ENCODE data around the gene GALNT10.

Gene GALNT10

DNA sequence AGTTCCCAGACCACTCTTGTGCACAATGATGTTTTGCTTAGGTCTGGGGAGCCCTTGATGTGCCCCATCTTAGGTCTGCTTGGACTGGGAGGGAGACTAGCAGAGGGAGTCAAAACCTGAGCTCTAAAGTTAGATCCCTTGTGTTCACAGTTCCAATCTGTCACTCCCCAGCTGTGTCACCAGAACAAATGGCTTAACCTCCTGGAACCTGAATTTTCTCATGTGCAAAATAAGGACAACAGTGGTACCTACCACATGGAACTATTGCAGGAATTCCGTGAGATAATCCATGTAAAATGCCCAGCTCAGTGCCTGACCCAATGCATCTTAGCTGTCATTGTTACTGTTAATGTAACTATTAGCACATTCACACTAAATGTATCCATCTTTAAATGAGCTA is 45.5 kb downstream of the GALNT10 start:
- no peak for DNase-seq (ENCODE audit: low read depth)
- TF ChIP-seq, protein P1, sequence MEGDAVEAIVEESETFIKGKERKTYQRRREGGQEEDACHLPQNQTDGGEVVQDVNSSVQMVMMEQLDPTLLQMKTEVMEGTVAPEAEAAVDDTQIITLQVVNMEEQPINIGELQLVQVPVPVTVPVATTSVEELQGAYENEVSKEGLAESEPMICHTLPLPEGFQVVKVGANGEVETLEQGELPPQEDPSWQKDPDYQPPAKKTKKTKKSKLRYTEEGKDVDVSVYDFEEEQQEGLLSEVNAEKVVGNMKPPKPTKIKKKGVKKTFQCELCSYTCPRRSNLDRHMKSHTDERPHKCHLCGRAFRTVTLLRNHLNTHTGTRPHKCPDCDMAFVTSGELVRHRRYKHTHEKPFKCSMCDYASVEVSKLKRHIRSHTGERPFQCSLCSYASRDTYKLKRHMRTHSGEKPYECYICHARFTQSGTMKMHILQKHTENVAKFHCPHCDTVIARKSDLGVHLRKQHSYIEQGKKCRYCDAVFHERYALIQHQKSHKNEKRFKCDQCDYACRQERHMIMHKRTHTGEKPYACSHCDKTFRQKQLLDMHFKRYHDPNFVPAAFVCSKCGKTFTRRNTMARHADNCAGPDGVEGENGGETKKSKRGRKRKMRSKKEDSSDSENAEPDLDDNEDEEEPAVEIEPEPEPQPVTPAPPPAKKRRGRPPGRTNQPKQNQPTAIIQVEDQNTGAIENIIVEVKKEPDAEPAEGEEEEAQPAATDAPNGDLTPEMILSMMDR (IDR thresholded peaks at IDR 0.05; ENCODE audit: insufficient read depth, low read depth, low read length, missing control alignments), result no peak
- H3K4me3 ChIP-seq (ENCODE audit: low read length), result no peak overlapping the region

DNA sequence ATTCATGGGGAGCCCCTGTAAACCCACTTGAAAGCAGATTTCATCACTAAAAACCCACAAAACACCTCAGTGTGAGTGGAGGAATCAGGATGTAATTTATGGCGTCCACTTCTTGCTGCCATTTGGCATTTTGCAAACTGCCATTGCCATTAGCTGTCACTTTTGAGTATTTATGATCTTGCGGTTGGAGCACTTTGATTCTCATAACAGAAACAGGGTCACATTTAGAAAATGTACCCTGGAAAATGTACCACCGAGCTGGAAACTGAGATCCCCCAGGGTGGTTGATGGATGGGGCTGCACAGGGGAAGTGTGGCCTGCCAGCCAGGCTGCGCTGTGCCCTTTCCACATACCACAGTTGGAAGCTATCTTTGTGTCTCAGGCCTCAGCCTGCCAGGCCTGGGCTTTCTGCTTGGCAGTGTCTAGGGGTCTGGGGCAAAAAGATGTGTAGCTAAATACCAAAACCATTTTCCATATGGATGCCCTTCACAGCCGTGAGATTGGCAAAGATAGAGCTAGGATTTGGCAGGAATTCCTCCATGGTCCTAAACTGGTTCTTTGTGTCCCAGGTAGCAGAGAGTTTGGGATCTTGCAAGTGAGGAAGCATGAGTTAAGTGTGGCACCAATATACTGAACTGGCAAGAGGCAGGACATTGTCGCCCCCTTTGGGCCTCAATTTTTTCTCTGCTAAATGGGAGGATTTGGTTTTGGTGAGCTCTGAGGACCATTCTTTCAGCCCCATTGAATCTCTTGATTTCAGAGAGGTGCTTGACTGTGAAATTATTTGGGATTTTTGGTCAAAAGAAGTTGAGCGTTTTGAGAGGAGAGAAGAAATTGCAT is 46.2 kb downstream of the GALNT10 start:
- TF ChIP-seq, protein P1 (IDR thresholded peaks at IDR 0.05; ENCODE audit: insufficient read depth, low read depth, low read length, missing control alignments), result no peak
- no peak for DNase-seq (ENCODE audit: low read depth)
- H3K4me3 ChIP-seq (ENCODE audit: low read length), result no peak overlapping the region

DNA sequence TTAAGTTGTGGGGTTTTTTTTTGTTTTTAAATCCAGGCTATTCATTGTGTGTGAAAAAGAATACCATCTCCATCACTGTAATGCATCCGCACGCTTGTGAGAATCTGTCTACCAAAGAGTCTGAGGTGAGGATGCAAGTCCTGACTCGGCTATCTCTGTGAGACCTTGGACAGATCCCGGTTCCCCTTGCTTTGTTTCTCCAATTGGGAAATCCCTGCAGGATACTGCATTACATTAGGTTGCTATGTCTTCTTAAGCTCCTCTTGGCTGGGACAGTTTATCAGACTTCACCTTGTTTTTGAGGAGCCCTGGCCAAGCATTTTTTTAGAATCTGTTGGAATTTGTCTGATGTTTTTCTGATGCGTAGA is 46.8 kb downstream of the GALNT10 start:
- no peak overlapping the region for H3K4me3 ChIP-seq (ENCODE audit: low read length)
- DNase-seq (ENCODE audit: low read depth), result no peak
- TF ChIP-seq, protein P1 (IDR thresholded peaks at IDR 0.05; ENCODE audit: insufficient read depth, low read depth, low read length, missing control alignments), result no peak

DNA sequence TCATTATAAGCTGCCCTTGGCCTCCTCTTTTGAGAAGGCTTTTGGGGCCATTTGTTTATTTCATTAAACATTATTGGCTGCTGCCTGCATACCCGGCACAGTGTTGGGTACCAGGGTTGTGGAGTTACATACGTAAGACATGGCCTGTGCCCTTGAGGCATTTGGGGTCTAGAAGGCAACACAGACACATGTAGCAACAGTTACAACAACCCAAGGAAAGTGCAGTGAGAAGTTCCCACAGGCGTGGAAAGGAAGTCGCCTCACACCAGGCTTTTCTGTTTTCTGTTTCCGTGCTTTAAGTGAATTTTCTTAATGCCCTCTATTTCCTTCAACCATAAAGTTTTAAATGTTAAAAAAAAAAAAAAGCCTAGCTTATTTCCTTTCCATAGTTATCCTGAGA is 47.4 kb downstream of the GALNT10 start:
- DNase-seq (ENCODE audit: low read depth), result no peak
- H3K4me3 ChIP-seq (ENCODE audit: low read length), result no peak overlapping the region
- TF ChIP-seq, protein P1 (IDR thresholded peaks at IDR 0.05; ENCODE audit: insufficient read depth, low read depth, low read length, missing control alignments), result no peak

DNA sequence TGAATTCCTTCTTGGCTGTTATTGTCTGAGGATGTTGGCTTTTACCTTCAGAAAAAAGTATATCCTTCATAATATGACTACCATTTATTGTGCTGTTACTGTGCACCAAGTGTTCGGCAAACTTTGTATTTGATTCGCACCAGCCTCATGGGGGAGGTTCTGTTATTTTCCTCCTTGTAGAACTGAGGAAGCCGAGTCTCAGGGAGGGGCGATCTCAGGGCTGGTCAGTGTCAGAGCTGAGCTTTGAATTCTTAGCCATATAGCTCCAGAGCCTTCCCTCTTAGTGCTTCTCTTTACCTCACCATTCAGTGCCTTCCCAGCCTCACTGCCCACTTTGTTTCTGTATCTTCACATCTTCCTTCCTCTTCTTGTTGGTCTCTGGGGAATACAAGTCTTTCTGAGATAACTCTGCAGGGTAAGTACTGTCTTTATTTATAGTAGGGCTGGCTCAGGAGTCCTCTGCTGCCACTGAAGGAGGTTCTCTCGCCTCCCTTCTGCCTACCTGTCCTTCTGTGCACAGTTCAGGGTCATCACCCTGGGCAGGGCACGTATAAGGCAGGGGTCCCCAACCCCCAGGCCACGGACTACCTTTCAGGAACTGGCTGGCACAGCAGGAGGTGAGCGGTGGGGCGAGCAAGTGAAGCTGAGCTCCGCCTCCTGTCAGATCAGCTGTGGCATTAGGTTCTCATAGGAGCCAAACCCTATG is 48.4 kb downstream of the GALNT10 start:
- TF ChIP-seq, protein P1 (IDR thresholded peaks at IDR 0.05; ENCODE audit: insufficient read depth, low read depth, low read length, missing control alignments), result no peak
- DNase-seq (ENCODE audit: low read depth), result no peak
- H3K4me3 ChIP-seq (ENCODE audit: low read length), result no peak overlapping the region

DNA sequence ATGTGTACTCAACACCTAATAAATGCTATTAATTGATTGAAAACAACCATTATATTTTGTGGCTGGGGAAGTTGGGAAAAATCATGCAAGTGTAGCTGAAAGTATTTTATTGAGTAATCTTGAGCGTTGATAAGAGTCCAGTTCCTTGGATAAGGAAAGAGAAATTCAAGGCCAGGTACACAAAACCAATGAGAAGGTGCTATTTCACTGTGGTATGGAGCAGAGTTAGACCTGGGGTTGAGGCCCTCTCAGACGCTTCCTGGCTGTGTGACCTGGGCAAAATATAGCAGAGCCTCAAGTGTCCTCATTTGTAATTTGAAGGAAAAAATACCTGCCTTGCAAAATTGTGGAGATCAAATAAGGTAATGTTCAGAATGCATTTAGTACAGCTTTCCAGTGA is 50.1 kb downstream of the GALNT10 start:
- no peak for DNase-seq (ENCODE audit: low read depth)
- TF ChIP-seq, protein P1 (IDR thresholded peaks at IDR 0.05; ENCODE audit: insufficient read depth, low read depth, low read length, missing control alignments), result no peak

More for the DNA sequence above, 50.1 kb downstream of the GALNT10 start:
- H3K4me3 ChIP-seq (ENCODE audit: low read length), result no peak overlapping the region
